ENCODE data around the gene BRD3OS.

The BRD3OS gene

GRCh38 chr9:134034215-134035040 lies 9.1 kb downstream of the BRD3OS start:
- CTCF ChIA-PET = no interaction called here
- TF ChIP-seq SP1 (IDR thresholded peaks at IDR 0.05) = no peak
- no peak for TF ChIP-seq ZNF384 (IDR thresholded peaks at IDR 0.05)
- TF ChIP-seq LEF1 (IDR thresholded peaks at IDR 0.05; ENCODE audit: borderline replicate concordance) = no peak
- no peak for TF ChIP-seq ARNT (IDR thresholded peaks at IDR 0.05)
- TF ChIP-seq ELF4 (IDR thresholded peaks at IDR 0.05) = no peak
- no peak for TF ChIP-seq CTBP1 (IDR thresholded peaks at IDR 0.05; ENCODE audit: borderline replicate concordance)
- no peak for TF ChIP-seq HDGF (IDR thresholded peaks at IDR 0.05; ENCODE audit: borderline replicate concordance)
- TF ChIP-seq SUZ12 (IDR thresholded peaks at IDR 0.05) = no peak
- TF ChIP-seq TARDBP (IDR thresholded peaks at IDR 0.05) = no peak
- TF ChIP-seq BHLHE40 (IDR thresholded peaks at IDR 0.05; ENCODE audit: borderline replicate concordance) = no peak
- no peak for TF ChIP-seq FOXM1 (IDR thresholded peaks at IDR 0.05; ENCODE audit: borderline replicate concordance)
- no peak for TF ChIP-seq NFRKB (IDR thresholded peaks at IDR 0.05)
- no peak for TF ChIP-seq FOXA1 (IDR thresholded peaks at IDR 0.05)
- TF ChIP-seq PKNOX1 (IDR thresholded peaks at IDR 0.05) = no peak
- TF ChIP-seq L3MBTL2 (conservative IDR thresholded peaks at IDR 0.05) = no peak
- no peak for TF ChIP-seq FOXK2 (IDR thresholded peaks at IDR 0.05)
- POLR2A ChIA-PET = interaction anchor here (1.3 kb wide), 1 partner anchor 8 kb away, joined by 3 read pairs; no protein-coding TSS in a partner anchor
- DNase-seq (ENCODE audit: extremely low spot score) = no peak

GRCh38 chr9:134035041-134036039 lies 10.1 kb downstream of the BRD3OS start:
- DNase-seq (ENCODE audit: extremely low spot score) = no peak
- TF ChIP-seq BHLHE40 (IDR thresholded peaks at IDR 0.05; ENCODE audit: borderline replicate concordance) (no peak), TARDBP (IDR thresholded peaks at IDR 0.05) (no peak), LEF1 (IDR thresholded peaks at IDR 0.05; ENCODE audit: borderline replicate concordance) (no peak), ZNF384 (IDR thresholded peaks at IDR 0.05) (no peak), CTBP1 (IDR thresholded peaks at IDR 0.05; ENCODE audit: borderline replicate concordance) (no peak), ARNT (IDR thresholded peaks at IDR 0.05) (no peak), FOXM1 (IDR thresholded peaks at IDR 0.05; ENCODE audit: borderline replicate concordance) (no peak), L3MBTL2 (conservative IDR thresholded peaks at IDR 0.05) (no peak), FOXA1 (IDR thresholded peaks at IDR 0.05) (no peak), SP1 (IDR thresholded peaks at IDR 0.05) (no peak)
- POLR2A ChIA-PET = interaction anchor here (1.3 kb wide), 1 partner anchor 9 kb away, joined by 3 read pairs; no protein-coding TSS in a partner anchor
- CTCF ChIA-PET = no interaction called here

- ChIA-PET POLR2A (no interaction called here), CTCF (no interaction called here)
- no peak for DNase-seq (ENCODE audit: extremely low spot score)
- no peak for TF ChIP-seq L3MBTL2 (conservative IDR thresholded peaks at IDR 0.05)
- no peak for TF ChIP-seq TARDBP (IDR thresholded peaks at IDR 0.05)
- TF ChIP-seq ZNF384 (IDR thresholded peaks at IDR 0.05) = no peak
- TF ChIP-seq ELF4 (IDR thresholded peaks at IDR 0.05) = no peak
- TF ChIP-seq SUZ12 (IDR thresholded peaks at IDR 0.05) = no peak
- TF ChIP-seq FOXK2 (IDR thresholded peaks at IDR 0.05) = no peak
- no peak for TF ChIP-seq LEF1 (IDR thresholded peaks at IDR 0.05; ENCODE audit: borderline replicate concordance)
- no peak for TF ChIP-seq HDGF (IDR thresholded peaks at IDR 0.05; ENCODE audit: borderline replicate concordance)
- TF ChIP-seq BHLHE40 (IDR thresholded peaks at IDR 0.05; ENCODE audit: borderline replicate concordance) = no peak
- no peak for TF ChIP-seq NFRKB (IDR thresholded peaks at IDR 0.05)
- no peak for TF ChIP-seq FOXA1 (IDR thresholded peaks at IDR 0.05)
- TF ChIP-seq SP1 (IDR thresholded peaks at IDR 0.05) = no peak
- no peak for TF ChIP-seq PKNOX1 (IDR thresholded peaks at IDR 0.05)
- TF ChIP-seq ARNT (IDR thresholded peaks at IDR 0.05) = no peak
- no peak for TF ChIP-seq FOXM1 (IDR thresholded peaks at IDR 0.05; ENCODE audit: borderline replicate concordance)
- no peak for TF ChIP-seq CTBP1 (IDR thresholded peaks at IDR 0.05; ENCODE audit: borderline replicate concordance)
Observed at GRCh38 chr9:134036130-134036529, 10.8 kb downstream of the BRD3OS start.

- ChIA-PET POLR2A (no interaction called here), CTCF (no interaction called here)
- TF ChIP-seq SUZ12 (IDR thresholded peaks at IDR 0.05) (no peak), LEF1 (IDR thresholded peaks at IDR 0.05; ENCODE audit: borderline replicate concordance) (no peak), NFRKB (IDR thresholded peaks at IDR 0.05) (no peak), FOXK2 (IDR thresholded peaks at IDR 0.05) (no peak), TARDBP (IDR thresholded peaks at IDR 0.05) (no peak), FOXM1 (IDR thresholded peaks at IDR 0.05; ENCODE audit: borderline replicate concordance) (no peak), SP1 (IDR thresholded peaks at IDR 0.05) (no peak), CTBP1 (IDR thresholded peaks at IDR 0.05; ENCODE audit: borderline replicate concordance) (no peak), ARNT (IDR thresholded peaks at IDR 0.05) (no peak), HDGF (IDR thresholded peaks at IDR 0.05; ENCODE audit: borderline replicate concordance) (no peak), BHLHE40 (IDR thresholded peaks at IDR 0.05; ENCODE audit: borderline replicate concordance) (no peak), PKNOX1 (IDR thresholded peaks at IDR 0.05) (no peak), FOXA1 (IDR thresholded peaks at IDR 0.05) (no peak), ZNF384 (IDR thresholded peaks at IDR 0.05) (no peak), ELF4 (IDR thresholded peaks at IDR 0.05) (no peak), L3MBTL2 (conservative IDR thresholded peaks at IDR 0.05) (no peak)
- DNase-seq (ENCODE audit: extremely low spot score) = no peak
Observed at GRCh38 chr9:134037641-134038040, 12.4 kb downstream of the BRD3OS start.
